Measurements from ENCODE around the gene TRPM2. TPM values are rescaled to one million over a fixed set of nuclear protein-coding genes. Genes with fewer than 3 reads are reported as not detected.

TRPM2 gene
- total RNA-seq, 4 donors from 2014 or later = 1.1 to 27.2 (median 3.3) TPM

GRCh38 chr21:44326716-44327602 lies 26.5 kb upstream of the TRPM2 start:
- Histone ChIP-seq H3K4me3 (no peak overlapping the region), H3K27ac (no peak overlapping the region), H3K4me1 (no peaks in the 10 kb centered on the region), H3K36me3 (peaks cover 0 to 70% (median 0%) of the 10 kb centered on the region in 3 donors), H3K27me3 (no peaks in the 10 kb centered on the region), H3K9me3 (no peaks in the 10 kb centered on the region)
- TF ChIP-seq POLR2A (IDR thresholded peaks at IDR 0.05) = no peak
- TF ChIP-seq CTCF (IDR thresholded peaks at IDR 0.05) = no peak
- DNase-seq = no peak

DNA sequence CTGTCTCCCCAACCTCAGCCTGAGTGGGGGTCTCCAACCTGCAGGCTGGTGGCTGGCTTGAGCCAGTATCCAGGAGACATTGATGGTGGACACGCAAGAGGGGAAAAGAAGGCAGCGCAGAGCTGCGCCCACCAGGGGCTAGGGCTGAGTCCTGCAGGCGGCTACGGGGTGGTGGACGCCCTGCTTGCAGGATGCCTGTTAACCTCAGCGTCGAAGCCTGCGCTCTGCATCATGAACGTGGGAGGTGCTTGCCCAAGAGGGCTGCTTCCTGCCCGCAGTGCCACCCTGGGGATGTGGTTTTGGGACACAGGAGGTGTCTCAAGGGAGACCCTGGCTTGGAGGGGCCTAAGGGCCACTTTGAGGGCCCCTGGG lies 25.8 kb upstream of the TRPM2 start:
- no peak overlapping the region for H3K4me3 ChIP-seq
- no peaks in the 10 kb centered on the region for H3K4me1 ChIP-seq
- no peak overlapping the region for H3K27ac ChIP-seq
- DNase-seq = no peak
- no peaks in the 10 kb centered on the region for H3K9me3 ChIP-seq
- no peaks in the 10 kb centered on the region for H3K27me3 ChIP-seq
- peaks cover 0 to 64% (median 0%) of the 10 kb centered on the region in 3 donors for H3K36me3 ChIP-seq
- TF ChIP-seq CTCF (IDR thresholded peaks at IDR 0.05) (no peak), POLR2A (IDR thresholded peaks at IDR 0.05) (no peak)

- Histone ChIP-seq H3K27ac (no peak overlapping the region), H3K36me3 (peaks cover 0 to 56% (median 0%) of the 10 kb centered on the region in 3 donors), H3K4me1 (no peaks in the 10 kb centered on the region), H3K27me3 (no peaks in the 10 kb centered on the region), H3K4me3 (no peak overlapping the region), H3K9me3 (no peaks in the 10 kb centered on the region)
- TF ChIP-seq POLR2A (IDR thresholded peaks at IDR 0.05) = no peak
- no peak for TF ChIP-seq CTCF (IDR thresholded peaks at IDR 0.05)
- DNase-seq = no peak
These were observed 25.1 kb upstream of the TRPM2 start for GRCh38 chr21:44328242-44328895.

GRCh38 chr21:44329086-44329889 lies 24.1 kb upstream of the TRPM2 start:
- H3K27ac ChIP-seq = no peak overlapping the region

More at GRCh38 chr21:44329086-44329889, 24.1 kb upstream of the TRPM2 start:
- TF ChIP-seq POLR2A (IDR thresholded peaks at IDR 0.05) = no peak
- TF ChIP-seq CTCF (IDR thresholded peaks at IDR 0.05) = no peak
- H3K4me3 ChIP-seq = no peak overlapping the region
- DNase-seq = no peak
- H3K9me3 ChIP-seq = no peaks in the 10 kb centered on the region
- no peaks in the 10 kb centered on the region for H3K27me3 ChIP-seq
- no peaks in the 10 kb centered on the region for H3K4me1 ChIP-seq
- H3K36me3 ChIP-seq = peaks cover 0 to 47% (median 0%) of the 10 kb centered on the region in 3 donors

All from Peyer's patch (tissue), 4 donors.